Uterus (tissue), 4 donors: Measurements from ENCODE around the gene GAS7. TPM values are rescaled to one million over a fixed set of nuclear protein-coding genes. Genes with fewer than 3 reads are reported as not detected.
A peak's percentile ranks its signal among the peaks of the same experiment; 100 is the strongest.

Experiments used
- DNase-seq, 2 donors: peaks; one replicate each; pipeline ENCODE4 v3.0.0-alpha.2; 2019 to 2020
- H3K27ac ChIP-seq, 2 donors: fragments of 200-600 bp; sonication (generic); 1 replicate in 1 of 2; 2 replicates in 1 of 2; pipeline ENCODE4 v1.5.1; 2016 to 2018
- H3K27me3 ChIP-seq, 2 donors: fragments of 200-600 bp; sonication (generic); one replicate each; pipeline ENCODE4 v1.5.1; 2018 to 2019; ENCODE audit warnings: control low read depth in 1 of 2
- H3K36me3 ChIP-seq, 2 donors: fragments of 200-600 bp; sonication (generic); one replicate each; pipeline ENCODE4 v1.5.1; 2019; ENCODE audit warnings: control low read depth in 1 of 2
- H3K4me1 ChIP-seq, 2 donors: fragments of 200-600 bp; sonication (generic); one replicate each; pipeline ENCODE4 v1.5.1; 2018 to 2019; ENCODE audit warnings: control low read depth in 1 of 2
- H3K4me3 ChIP-seq, 2 donors: fragments of 200-600 bp; sonication (generic); 1 replicate in 1 of 2; 2 replicates in 1 of 2; pipeline ENCODE4 v1.5.1; 2018 to 2019; ENCODE audit warnings: mild to moderate bottlenecking in 1 of 2
- H3K9me3 ChIP-seq, 2 donors: fragments of 200-600 bp; sonication (generic); one replicate each; pipeline ENCODE4 v1.5.1; 2019; ENCODE audit warnings: control low read depth in 1 of 2
- CTCF ChIP-seq, 4 experiments: fragments of 200-600 bp in 2 of 4; fragments of 450-650 bp in 2 of 4; sonication (generic) in 2 of 4; IDR thresholded peaks; one replicate each; pipeline ENCODE4 v1.5.1; 2016 to 2019; ENCODE audit warnings: antibody characterized with exemption in 4 of 4, mild to moderate bottlenecking in 2 of 4, moderate library complexity in 1 of 4
- POLR2A ChIP-seq, 2 donors: fragments of 450-650 bp; IDR thresholded peaks; one replicate each; pipeline ENCODE4 v1.6.1; 2016; ENCODE audit warnings: antibody characterized with exemption in 2 of 2, mild to moderate bottlenecking in 1 of 2, moderate library complexity in 1 of 2
- intact Hi-C: fragments of 100-400 bp; cut with DNase I; formaldehyde crosslinking; loops from one replicate; pipeline ENCODE4 v1.15.1; 2023; ENCODE audit warnings: low total_unique reads
- total RNA-seq, 4 donors: library from RNA; depleted of rRNA in 3 of 4; stranded (reverse); fragments of >200 nt in 3 of 4; gene quantifications; one replicate each; pipeline versions ENCODE4 v1.1.0 to v1.2.4, GENCODE V29; 2014 to 2023
- donor health status: DM: yes; HTN: yes; CAD: no.

Gene GAS7
- total RNA-seq, 4 donors from 2014 or later, result 12.8 to 95.9 (median 40.8) TPM

GRCh38 chr17:10051112-10051511 is 147.3 kb downstream of the GAS7 start:
- DNase-seq, result no peak
- intact Hi-C loops, result no loop called here
- peak overlapping the region; percentile 50 to 58 for H3K27ac ChIP-seq
- no peaks in the 10 kb centered on the region for H3K27me3 ChIP-seq
- H3K4me1 ChIP-seq, result no peaks in the 10 kb centered on the region
- no peak overlapping the region for H3K4me3 ChIP-seq
- H3K9me3 ChIP-seq, result no peaks in the 10 kb centered on the region
- no peaks in the 10 kb centered on the region for H3K36me3 ChIP-seq
- TF ChIP-seq POLR2A (IDR thresholded peaks at IDR 0.05), result no peak
- TF ChIP-seq CTCF (IDR thresholded peaks at IDR 0.05), result no peak

- Histone ChIP-seq H3K4me3 (no peak overlapping the region), H3K36me3 (no peaks in the 10 kb centered on the region), H3K4me1 (no peaks in the 10 kb centered on the region), H3K27me3 (no peaks in the 10 kb centered on the region), H3K9me3 (no peaks in the 10 kb centered on the region), H3K27ac (peak overlapping the region; percentile 50 to 58)
- intact Hi-C loops, result no loop called here
- peak; percentile 42 to 54 for DNase-seq
- TF ChIP-seq POLR2A (IDR thresholded peaks at IDR 0.05) (no peak), CTCF (IDR thresholded peaks at IDR 0.05) (no peak)
Observed at GRCh38 chr17:10050597-10051101, 147.8 kb downstream of the GAS7 start.

- H3K9me3 ChIP-seq, result no peaks in the 10 kb centered on the region
- no peak for DNase-seq
- H3K36me3 ChIP-seq, result no peaks in the 10 kb centered on the region
- no peak overlapping the region for H3K27ac ChIP-seq
- H3K4me3 ChIP-seq, result no peak overlapping the region
- no peaks in the 10 kb centered on the region for H3K4me1 ChIP-seq
- no peaks in the 10 kb centered on the region for H3K27me3 ChIP-seq
- no peak for TF ChIP-seq POLR2A (IDR thresholded peaks at IDR 0.05)
- TF ChIP-seq CTCF (IDR thresholded peaks at IDR 0.05), result no peak
- intact Hi-C loops, result no loop called here
Observed at GRCh38 chr17:10048629-10049350, 149.6 kb downstream of the GAS7 start.

GRCh38 chr17:10046786-10047785 is 151.3 kb downstream of the GAS7 start:
- no peak for DNase-seq
- intact Hi-C loops, result no loop called here
- Histone ChIP-seq H3K9me3 (no peaks in the 10 kb centered on the region), H3K27me3 (no peaks in the 10 kb centered on the region), H3K36me3 (no peaks in the 10 kb centered on the region), H3K4me3 (no peak overlapping the region), H3K4me1 (no peaks in the 10 kb centered on the region), H3K27ac (no peak overlapping the region)
- no peak for TF ChIP-seq CTCF (IDR thresholded peaks at IDR 0.05)
- TF ChIP-seq POLR2A (IDR thresholded peaks at IDR 0.05), result no peak
